Spleen (tissue), 7 donors: ENCODE data around the gene ECM2.

ENCODE experiments used
- CTCF ChIP-seq, 11 experiments: fragments of 200-600 bp in 7 of 11; fragments of 450-650 bp in 4 of 11; sonication (generic) in 4 of 11; IDR thresholded peaks in 8 of 11; conservative IDR thresholded peaks in 3 of 11; 1 replicate in 7 of 11; 2 replicates in 4 of 11; pipeline versions ENCODE4 v1.4.0 to v1.8.0; 2016 to 2021; ENCODE audit warnings: antibody characterized with exemption in 11 of 11, inconsistent platforms in 4 of 11, mild to moderate bottlenecking in 1 of 11
- POLR2A ChIP-seq, 3 donors: fragments of 450-650 bp; IDR thresholded peaks; one replicate each; pipeline ENCODE4 v1.5.1; 2017; ENCODE audit warnings: antibody characterized with exemption in 3 of 3, mild to moderate bottlenecking in 1 of 3
- POLR2AphosphoS5 ChIP-seq, 3 donors: sonication (generic); formaldehyde crosslinking; IDR thresholded peaks; one replicate each; pipeline ENCODE4 v1.5.1; 2017; ENCODE audit warnings: antibody characterized with exemption in 3 of 3
- donor health status: DM: no; HTN: no; CAD: no; lungs with moderate emphysema.
- donor health status: DM: no; HTN: no; CAD: no.
- donor health status: DM: no; HTN: no; CAD: no.

DNA sequence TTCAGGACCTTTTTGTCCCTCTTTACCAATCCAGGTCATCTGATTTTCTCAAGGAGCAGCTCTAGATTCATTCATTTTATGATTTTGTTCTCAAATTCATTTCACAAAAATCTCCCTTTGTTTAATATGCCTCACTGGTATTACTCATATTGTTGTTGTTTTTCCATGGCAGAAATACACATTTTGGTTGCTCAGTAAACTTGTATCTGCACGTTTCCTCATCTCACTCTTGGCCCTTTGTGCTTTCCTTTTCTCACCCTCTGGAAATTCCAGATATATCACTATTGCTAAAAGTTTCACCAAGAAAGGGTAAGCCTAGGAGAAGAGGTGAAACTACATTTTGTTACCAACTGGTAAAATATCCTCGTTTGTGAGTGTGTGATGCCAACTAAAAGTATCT is 68.3 kb downstream of the ECM2 start:
- TF ChIP-seq CTCF (IDR thresholded peaks at IDR 0.05 in 8 of 11, conservative IDR thresholded peaks at IDR 0.05 in 3 of 11) (no peak), POLR2AphosphoS5 (IDR thresholded peaks at IDR 0.05) (no peak), POLR2A (IDR thresholded peaks at IDR 0.05) (no peak)
